ENCODE measurements around the gene FLNB. TPM values are rescaled to one million over a fixed set of nuclear protein-coding genes. Genes with fewer than 3 reads are reported as not detected.

The FLNB gene
- total RNA-seq, 1 experiment from 2014 or later, result 83.4 TPM

DNA sequence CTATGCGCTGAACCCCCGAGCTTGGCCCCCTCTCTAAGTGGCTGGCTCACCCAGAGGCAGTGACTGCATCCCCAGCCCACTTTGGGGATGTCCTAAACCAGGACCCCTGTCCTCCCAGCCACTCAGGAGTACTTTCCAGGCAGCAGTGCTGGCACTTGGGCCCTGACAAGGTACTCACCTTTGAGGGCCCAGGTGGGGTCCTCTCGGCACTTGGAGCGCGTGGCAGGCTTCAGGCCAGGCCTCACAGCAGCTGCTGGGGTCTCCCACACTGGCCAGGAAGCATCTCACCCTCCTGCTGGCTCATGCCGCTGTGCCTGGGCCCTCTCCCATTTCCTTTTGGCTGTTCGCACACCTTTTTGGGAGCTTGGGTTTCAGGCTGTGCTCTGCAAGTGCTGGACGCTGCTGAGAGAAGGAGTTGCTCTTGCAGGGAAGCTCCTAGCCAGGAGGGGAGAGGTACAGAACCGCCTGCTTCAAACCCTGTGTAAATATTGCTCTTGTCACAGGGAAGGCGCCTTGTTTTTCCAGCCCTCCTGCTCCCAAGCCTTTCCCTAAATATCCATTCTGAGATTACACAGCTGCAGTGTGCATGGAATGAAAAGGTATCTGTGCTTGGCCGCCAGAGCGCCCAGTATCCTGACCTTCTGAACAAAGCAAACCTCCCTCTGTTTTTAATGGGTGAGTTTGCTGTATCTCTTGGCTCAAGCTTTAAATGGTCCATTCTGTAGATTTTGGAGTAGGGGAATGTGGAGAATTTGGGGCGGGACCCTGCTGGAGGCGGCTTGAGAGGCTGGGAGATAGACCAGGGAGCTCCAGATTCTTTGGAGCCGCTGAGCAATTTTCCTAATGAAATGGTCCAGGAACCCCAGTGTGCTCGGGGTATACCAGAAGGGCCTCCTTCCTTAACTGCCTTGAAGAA, 156.9 kb downstream of the FLNB start:
- Mint-ChIP-seq H3K36me3 (ENCODE audit: insufficient read depth in 1 of 3, low read depth in 3 of 3) (peaks cover 17 to 62% (median 61%) of the 10 kb centered on the region in 3 experiments), H3K4me3 (no peak overlapping the region), H3K4me1 (peaks cover 0 to 2% of the 10 kb centered on the region in 2 experiments; a peak in 3 of 4 replicates), H3K9me3 (no peaks in the 10 kb centered on the region), H3K27ac (peak overlapping the region; percentile 10 to 73 (median 57); a peak in 6 of 7 replicates), H3K27me3 (ENCODE audit: low read depth) (no peaks in the 10 kb centered on the region)
- H2BK20ac ChIP-seq (ENCODE audit: low read depth, low read length, poor library complexity, severe bottlenecking), result no peak overlapping the region
- no peak overlapping the region for H3K18ac ChIP-seq (ENCODE audit: insufficient read length, low read depth, low read length)
- peak overlapping the region; percentile 26 for H2BK5ac ChIP-seq (ENCODE audit: insufficient read length, low read length)
- no peak overlapping the region for H3K4ac ChIP-seq (ENCODE audit: low read depth, low read length)
- TF ChIP-seq, protein P1, sequence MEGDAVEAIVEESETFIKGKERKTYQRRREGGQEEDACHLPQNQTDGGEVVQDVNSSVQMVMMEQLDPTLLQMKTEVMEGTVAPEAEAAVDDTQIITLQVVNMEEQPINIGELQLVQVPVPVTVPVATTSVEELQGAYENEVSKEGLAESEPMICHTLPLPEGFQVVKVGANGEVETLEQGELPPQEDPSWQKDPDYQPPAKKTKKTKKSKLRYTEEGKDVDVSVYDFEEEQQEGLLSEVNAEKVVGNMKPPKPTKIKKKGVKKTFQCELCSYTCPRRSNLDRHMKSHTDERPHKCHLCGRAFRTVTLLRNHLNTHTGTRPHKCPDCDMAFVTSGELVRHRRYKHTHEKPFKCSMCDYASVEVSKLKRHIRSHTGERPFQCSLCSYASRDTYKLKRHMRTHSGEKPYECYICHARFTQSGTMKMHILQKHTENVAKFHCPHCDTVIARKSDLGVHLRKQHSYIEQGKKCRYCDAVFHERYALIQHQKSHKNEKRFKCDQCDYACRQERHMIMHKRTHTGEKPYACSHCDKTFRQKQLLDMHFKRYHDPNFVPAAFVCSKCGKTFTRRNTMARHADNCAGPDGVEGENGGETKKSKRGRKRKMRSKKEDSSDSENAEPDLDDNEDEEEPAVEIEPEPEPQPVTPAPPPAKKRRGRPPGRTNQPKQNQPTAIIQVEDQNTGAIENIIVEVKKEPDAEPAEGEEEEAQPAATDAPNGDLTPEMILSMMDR (conservative IDR thresholded peaks at IDR 0.05), result no peak
- H3K23me2 ChIP-seq (ENCODE audit: insufficient read length, low read depth, low read length, poor library complexity, severe bottlenecking), result no peaks in the 10 kb centered on the region
- H3K23ac ChIP-seq (ENCODE audit: insufficient read length, low read depth, low read length), result no peak overlapping the region
- DNase-seq, result no peak
- no peak overlapping the region for H4K91ac ChIP-seq (ENCODE audit: insufficient read length, low read depth, low read length)
- no peak overlapping the region for H2AFZ ChIP-seq (ENCODE audit: low read length)
- H2BK15ac ChIP-seq (ENCODE audit: low read depth, low read length), result no peak overlapping the region
- no peak overlapping the region for H3K27ac ChIP-seq (ENCODE audit: insufficient read length, low read depth, low read length)
- no peaks in the 10 kb centered on the region for H4K20me1 ChIP-seq (ENCODE audit: control insufficient read depth, insufficient read depth, insufficient read length)
- WGBS (ENCODE audit: extremely low coverage, insufficient read length, low lambda C conversion rate), result no CpG with 5 or more reads among the region's 16 CpGs
- H3K27me3 ChIP-seq (ENCODE audit: insufficient read depth, low read length), result no peaks in the 10 kb centered on the region
- H4K8ac ChIP-seq (replicated peaks; ENCODE audit: insufficient read length, low read depth, low read length), result no peak overlapping the region
- peak overlapping the region; percentile 12; the same call in 1 of the 2 replicates for H3K14ac ChIP-seq (ENCODE audit: insufficient read depth, low read length)
- H3K4me2 ChIP-seq (ENCODE audit: insufficient read depth, insufficient read length, low read length), result no peak overlapping the region
- no peak overlapping the region for H2BK12ac ChIP-seq (ENCODE audit: insufficient read length, low read depth, low read length)
- H3K9me3 ChIP-seq (ENCODE audit: control insufficient read depth, low read depth, low read length), result no peaks in the 10 kb centered on the region
- no peak overlapping the region for H3K56ac ChIP-seq (ENCODE audit: insufficient read length, low read depth, low read length)
- no peaks in the 10 kb centered on the region for H3K4me1 ChIP-seq (ENCODE audit: insufficient read depth, low read length)
- no peak overlapping the region for H4K5ac ChIP-seq (ENCODE audit: insufficient read length, low read depth, low read length)
- no peaks in the 10 kb centered on the region for H3K79me1 ChIP-seq (ENCODE audit: insufficient read depth, low read depth, low read length, poor library complexity, severe bottlenecking)
- H3K79me2 ChIP-seq (ENCODE audit: insufficient read depth, low read length), result no peaks in the 10 kb centered on the region
- H2AK5ac ChIP-seq (ENCODE audit: insufficient read length, low read length), result no peak overlapping the region
- no peak overlapping the region for H2BK120ac ChIP-seq (ENCODE audit: low read depth, low read length, poor library complexity, severe bottlenecking)
- no peak overlapping the region for H3K9ac ChIP-seq (ENCODE audit: extremely low read depth, insufficient read length, low read length)
- no peak overlapping the region for H3T11ph ChIP-seq (ENCODE audit: low read length)

Measured in H9 (cell line).